ENCODE data around the gene EGFL7.

The EGFL7 gene

DNA sequence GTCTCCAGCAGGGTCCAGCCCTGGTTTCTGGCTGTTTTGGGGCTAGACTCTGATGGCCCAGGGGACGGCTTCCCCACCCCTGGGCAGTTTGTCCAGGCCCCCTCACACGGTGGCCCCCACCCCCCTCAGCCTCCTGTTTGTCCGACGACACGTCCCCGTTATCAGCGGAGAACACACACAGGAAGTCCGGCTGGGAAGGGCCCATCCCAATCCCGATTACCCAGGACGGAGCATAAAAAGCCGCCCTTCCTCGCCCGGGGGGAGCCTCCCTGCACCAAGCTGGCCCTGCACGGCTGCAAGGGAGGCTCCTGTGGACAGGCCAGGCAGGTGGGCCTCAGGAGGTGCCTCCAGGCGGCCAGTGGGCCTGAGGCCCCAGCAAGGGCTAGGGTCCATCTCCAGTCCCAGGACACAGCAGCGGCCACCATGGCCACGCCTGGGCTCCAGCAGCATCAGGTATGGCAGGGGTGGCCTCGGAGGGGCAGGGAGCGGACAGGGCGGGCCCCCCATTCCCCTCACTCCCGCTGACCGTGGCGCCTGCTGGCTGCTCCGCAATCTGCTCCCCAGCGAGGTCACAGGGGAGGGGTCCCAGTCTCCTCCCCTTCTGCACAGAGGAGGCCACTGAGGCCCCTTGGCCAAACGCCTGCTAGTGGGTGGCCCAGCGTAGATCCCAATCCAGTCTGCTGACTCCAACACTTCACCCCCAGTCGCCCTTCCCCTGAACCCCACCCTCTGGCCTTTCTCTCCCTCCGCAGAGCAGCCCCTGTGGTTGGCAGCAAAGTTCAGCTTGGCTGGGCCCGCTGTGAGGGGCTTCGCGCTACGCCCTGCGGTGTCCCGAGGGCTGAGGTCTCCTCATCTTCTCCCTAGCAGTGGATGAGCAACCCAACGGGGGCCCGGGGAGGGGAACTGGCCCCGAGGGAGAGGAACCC is at the start of gene EGFL7:
TSS of gene EGFL7 (plus strand) at position 261 of the 926 bp plus-strand sequence. CDS start 5,367 bp downstream, outside the sequence.
- no peak for DNase-seq

DNA sequence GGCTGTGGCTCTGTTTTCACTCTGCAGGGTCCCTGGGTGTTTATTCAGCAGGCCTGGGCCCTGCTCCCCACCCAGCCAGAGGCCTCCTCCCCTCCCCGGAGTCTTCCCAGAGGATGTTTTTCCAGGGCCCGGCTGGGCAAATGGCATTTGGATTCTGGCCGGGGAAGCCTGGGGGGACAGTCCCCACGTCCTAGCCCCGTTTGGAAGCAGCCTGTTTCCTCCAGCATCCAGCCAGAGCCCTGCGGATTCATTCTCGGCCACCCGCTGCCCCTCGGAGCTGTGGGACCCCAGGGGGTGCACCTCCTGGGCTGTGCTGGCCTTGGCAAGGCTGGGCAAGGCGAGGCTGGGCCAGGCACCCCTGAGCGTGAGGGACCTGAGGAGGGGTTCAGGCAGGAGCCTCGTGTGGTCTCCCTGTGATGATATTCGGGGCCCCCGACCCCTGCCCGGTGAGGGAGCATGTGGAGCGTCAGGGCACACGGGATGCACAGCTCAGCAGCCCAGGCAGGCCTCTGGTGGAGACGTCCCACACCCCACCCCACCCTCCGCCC is 48.8 kb upstream of the EGFL7 start:
- DNase-seq = no peak

DNA sequence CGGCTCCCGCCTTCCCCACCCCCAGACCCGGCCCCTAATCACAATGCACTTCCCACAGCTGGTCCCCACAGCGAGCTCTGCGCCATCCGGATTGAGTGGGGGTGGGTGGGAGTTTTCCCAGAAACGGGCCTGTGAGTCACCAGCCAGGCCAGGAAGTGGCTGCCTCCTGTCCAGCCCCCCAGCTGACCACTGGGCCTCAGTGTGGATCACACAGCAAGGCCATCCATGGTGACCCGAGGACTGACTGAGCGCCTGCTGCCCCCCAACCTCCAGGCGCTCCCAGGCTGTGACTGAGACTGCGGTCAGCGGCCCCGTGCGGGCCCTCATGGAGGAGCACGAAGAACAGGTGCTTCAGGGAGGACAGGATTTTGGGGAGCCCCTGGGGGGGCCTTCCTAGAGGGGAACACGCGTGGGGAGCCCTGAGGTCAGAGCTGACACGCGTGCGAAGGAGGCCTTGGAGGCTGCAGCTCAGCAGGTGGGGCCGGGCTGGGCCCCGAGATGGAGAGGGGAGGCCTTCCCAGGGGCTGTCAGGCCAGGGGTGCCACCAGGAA is 48.3 kb upstream of the EGFL7 start:
- DNase-seq = no peak

DNA sequence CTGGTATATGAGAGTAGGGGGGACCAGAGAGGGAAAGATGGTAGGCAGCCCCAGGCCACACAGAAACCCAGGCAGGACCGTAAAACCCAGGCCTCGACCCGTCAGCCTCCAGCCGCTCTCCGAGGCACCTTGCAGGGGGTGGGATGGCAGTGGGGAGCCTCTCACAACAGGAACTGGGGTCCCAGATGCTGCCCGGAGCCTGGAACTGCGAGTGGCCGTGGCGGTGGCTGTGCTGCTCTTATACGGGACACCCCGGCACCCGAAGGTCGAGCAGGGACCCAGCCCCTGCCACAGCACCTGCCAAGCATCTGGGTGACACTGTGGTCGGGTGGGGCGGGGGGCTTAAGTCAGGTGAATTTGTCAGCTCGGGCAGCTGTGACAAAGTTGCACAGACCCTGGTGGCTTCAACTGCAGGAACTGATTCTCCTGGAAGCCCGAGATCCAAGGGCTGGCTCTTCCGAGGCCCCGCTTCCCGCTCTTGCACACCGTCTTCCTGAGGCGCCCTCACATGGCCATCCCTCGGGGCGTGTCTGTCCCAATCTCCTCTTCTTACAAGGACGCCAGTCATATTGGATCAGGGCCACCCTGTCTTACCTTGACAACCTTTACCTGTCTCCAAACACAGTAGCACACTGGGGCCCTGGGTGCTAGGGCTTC is 47.6 kb upstream of the EGFL7 start:
- no peak for DNase-seq

DNA sequence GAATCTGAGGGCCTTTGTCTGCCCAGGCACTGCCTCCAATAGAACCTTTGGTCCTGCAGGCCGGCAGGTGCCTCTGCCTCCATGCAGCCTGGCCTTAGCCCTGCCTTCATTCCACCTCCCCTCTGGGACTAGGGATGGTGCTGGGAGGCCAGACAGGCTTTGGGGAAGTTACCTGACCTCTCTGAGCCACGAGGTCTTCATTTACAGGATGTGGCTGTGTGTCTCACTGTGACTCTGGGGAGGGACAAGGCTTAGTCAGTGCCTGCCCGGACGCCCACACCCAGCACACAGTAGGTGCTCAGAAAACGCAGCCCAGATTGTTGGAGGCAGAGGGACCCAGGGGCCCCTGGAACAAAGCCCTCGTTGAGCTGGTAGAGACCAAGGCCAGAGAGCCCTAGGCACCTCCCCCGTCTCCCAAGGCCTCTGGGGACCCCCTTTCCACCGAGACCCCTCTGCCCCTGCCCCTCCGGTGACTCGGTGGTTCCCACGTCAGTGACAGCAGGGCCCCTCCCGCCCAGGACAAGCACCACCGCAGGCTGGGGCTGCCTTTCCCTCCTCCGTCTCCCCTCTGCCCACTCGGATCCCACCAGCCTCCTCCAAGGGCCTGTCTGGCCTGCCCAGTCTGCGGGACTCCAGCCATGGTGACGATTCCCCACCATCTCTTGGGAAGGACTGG is 46.9 kb upstream of the EGFL7 start:
- no peak for DNase-seq

DNA sequence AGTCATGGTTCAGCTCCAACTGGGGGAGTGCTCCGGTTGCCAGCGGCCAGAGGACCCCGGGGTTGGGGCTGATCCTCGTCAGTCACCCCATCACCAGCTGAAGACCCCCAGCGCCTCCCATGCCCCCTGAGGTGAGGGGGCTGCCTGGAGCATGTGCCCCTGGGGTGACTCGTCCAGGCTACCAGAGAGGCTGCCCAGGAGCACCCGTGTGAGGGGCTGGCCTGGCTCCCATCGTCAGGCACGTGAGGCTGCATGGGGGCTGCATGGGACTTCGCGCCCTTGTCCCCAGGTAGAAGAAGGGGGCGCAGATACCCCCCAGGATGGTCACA is 46.4 kb upstream of the EGFL7 start:
- DNase-seq = no peak

DNA sequence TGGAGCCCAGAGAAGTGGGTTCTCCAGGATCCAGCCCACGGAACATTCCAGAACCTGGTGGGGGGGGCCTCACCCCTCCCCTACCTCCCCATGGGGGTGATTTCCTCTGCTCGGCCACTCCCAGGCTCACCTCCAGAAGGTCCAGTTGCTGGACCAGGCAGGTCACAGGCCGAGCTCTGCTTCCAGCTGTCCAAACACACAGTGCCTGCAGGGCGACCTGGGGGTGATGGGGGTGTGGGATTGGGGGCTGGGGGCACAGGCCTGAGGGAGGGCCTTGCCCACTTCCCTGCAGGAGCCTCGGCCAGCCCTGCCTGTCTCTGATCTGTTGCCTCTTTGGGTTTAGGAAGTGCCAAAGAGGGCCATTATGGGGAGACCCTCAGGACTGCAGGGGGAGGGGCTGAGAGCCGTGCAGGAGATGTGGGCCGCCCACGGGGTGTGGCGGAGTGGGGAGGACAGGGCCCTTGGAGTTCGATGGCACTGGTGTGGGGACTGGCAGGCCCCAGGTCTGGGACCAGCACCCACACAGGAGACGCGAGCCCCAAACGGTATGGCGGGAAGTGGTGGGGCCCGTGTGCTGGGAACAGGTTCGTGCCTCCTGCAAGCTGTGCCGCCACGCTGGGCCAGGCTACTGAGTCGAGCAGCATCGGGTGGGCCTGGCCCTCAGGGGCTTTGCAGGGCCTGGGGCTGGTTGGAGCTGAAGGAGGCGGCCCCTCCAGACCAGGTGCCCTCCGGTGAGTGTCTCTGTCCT is 45.6 kb upstream of the EGFL7 start:
- no peak for DNase-seq

DNA sequence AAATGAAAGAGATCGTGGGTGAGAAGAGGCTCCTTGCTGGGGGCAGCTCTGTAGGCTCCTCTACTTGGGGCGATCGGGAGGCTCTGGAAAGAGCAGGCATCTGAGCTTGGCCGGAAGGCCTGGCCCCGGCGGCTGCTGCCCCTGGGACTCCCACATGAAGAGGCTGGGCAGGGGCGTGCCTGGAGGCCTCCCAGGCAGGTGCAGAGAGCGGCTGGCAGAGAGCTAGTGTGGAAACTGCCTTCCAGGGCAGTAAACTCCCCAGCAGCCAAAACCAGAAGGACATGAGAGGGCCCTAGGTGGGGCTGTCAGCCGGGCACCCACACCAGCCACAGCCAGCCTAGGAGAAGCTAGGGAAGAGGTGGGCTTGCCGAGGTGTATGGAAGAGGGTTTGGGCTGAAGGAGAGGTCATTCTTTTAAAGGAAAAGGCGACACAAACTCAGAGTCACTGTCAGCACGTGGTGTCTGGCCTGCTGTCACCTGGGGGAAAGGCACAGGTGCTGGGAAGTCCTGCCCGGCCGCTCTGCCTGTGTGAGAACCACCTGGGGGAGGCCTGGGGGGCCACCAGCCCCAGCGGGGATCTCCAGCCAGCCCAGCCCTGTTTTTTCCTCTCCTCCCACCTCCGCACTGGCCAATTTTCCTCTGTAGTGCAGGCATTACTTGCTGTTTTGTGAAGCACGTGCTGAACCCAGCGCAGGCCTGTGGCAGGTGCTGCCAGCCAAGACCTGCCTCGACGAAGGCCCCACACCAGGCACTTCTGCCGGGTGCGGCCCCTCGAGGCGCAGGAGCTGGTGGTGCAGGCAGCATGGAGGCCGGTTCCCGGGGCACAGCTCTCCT is 44.8 kb upstream of the EGFL7 start:
- DNase-seq = no peak

DNA sequence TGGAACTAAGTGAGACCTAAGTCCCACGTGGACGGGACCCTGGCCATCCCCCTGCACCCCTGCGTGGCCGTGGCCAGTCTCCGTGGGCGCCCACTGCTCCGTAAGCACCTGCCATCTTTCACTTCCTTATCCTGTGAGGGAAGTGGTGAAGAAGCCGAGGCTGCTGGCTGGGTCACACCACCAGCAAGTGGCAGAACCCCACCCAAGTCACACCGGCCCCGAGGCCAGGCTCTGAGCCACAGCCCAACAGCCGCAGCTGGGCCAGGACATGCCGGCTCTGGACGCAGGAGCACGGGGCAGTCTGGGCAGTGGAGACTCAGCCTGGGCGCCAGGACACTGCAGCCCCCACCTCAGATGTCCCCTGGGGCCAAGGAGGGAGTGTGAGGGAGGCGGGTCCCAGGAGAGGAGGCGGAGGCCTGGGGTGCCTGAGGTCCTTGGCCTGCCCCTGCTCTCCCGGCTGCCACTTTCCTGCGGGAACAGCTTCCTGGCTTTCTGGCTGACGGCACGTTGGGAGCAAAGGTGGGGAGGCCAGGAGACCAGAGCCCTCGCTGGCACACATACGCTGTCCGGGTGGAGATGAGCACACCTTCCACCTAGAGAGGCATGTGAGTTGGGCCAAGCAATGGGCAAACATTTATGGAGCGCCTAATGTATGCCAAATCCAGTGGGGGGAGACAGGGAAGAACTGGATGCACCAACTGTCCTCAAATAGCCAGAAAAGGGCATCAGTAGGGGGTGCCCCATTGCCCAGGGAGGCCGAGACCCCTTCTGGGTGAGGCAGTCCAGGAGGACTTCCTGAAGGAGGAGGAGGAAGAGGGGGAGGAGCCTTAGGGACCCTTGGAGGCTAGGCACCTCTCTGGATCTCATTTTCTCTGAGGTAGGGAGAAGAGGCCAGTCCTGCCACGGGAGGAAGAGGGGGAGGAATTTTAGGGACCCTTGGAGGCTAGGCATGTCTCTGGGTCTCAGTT is 43.9 kb upstream of the EGFL7 start:
- no peak for DNase-seq

DNA sequence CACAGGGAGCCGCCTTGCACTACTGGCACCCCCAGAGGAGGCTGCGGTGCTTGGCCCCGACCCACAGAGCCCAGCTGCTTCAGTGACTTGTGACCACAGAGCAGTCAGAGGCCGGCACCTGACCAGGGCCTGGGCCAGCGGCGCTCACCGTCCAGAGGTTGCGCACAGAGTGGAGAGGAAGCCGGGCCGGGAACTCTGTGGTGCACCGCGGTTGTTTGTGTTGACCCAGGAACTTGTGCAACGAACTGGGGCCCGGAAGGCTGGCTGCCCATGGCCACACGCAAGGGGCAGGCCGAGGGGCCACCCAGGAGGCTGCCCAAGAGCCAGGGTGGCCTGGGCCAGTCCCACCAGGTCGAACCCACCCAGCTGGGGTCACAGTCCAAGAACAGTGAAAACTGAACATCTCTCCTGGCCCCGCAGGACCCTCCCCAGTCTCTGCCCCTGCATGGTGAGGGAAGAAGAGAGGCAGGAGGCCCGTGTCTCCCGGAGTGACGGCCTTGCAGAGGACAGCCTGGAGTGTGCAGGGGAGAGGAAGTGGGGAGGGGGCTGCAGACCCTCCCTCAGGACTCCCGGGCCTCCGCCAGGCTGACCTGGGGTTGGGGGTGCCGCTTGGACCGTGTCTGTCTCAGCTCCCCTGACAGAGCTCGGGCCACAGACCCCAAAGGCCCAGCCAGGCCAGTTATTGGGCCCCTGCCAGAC is 42.8 kb upstream of the EGFL7 start:
- no peak for DNase-seq

DNA sequence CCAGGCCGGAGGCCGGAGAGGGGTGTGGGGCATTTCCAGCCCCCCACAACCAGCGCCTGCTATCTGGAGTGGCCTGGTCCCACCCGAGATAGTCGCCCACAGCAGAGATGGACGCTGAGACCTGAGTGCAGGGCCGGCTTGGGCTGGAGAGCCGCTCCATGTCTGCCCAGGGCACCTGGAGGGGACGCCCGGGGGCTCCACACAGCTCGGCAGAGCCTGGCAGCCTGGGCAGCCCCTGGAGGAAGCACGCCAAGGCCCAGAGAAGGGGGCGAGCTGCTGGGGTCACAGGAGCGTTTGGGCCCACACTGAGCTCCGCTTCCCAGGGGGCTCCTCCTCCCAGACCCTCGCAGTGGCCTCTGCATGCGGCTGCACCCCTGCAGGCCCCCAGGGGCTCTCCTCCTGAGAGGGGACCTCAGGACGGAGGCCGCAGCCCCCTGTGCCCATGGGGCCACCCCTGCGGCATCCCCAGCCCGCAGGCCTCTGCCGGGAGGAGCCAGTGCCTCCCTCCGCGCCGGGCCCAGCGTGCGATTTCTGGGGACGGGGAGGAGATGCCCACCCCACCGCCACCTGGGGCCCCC is 42.2 kb upstream of the EGFL7 start:
- DNase-seq = no peak

DNA sequence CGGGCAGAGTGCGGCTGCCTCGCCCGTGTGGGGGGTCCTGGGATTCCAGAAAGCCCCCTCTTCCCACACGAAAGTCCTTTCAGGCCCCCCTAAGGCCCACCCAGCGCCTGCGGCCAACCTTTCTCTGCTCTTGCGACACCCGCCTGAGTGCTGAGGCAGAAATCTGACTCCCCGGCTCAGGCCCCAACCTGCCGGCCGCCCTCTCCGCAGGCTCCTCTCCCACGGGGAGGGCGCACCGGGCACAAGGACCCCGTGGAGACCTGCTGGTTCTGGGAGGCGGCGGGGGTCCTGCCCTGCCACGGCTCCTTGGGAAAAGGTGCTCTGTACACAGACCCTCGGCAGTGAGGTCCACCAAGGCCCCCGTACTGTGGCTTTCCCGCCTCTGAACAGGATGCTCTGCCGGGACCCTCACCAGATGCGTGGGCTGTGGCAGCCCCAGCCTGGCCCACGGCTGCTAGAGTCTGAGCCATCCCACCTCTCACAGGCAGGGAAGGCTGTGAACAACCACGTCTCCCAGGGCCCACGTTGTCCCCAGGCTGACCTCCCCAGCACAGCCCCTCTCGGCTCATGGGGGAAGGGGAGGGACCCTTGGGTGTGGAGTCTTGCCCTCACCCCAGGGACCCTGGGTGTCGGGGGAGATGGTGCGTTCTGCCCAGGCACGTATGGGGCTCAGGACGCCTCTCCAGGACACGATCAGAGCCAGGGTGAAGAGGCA is 41.5 kb upstream of the EGFL7 start:
- no peak for DNase-seq

DNA sequence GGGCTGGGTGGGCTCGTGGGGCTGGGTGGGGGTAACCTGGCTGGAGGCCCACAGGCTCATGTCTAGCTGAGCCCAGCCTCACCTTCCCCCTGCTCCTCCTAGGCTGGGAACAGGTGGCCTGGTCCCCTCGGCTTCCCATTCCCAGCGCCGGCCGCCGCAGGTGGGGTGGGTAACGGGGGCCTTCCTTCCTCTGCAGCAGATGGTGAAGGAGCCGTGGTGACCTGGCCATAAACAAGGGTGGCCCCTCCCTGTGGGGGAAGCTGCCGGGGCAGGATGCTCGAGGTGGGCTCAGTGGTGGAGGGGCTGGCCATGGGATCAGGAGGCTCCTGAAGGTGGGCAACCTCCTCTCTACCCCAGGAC is 41.0 kb upstream of the EGFL7 start:
- DNase-seq = no peak

DNA sequence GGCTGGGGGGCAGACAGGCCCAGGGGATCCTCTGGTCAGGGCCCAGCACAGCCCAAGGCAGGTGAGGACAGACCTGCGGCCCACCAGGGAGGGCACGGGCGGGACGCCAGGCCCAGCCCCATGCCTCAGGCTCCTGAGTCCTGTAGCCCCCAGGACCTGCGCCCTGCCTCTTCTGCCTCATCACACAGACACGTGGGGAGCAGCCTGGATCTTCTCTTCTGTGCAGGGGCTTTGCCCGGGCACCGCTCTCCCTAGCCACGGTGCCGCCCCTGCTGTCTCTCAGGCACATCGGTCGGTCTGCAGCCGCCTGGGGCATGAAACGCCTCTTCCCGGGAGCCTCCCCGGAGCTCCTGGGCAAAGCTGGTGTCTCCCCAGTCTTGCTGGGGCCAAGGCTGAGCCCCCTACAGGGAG is 40.2 kb upstream of the EGFL7 start:
- DNase-seq = no peak

DNA sequence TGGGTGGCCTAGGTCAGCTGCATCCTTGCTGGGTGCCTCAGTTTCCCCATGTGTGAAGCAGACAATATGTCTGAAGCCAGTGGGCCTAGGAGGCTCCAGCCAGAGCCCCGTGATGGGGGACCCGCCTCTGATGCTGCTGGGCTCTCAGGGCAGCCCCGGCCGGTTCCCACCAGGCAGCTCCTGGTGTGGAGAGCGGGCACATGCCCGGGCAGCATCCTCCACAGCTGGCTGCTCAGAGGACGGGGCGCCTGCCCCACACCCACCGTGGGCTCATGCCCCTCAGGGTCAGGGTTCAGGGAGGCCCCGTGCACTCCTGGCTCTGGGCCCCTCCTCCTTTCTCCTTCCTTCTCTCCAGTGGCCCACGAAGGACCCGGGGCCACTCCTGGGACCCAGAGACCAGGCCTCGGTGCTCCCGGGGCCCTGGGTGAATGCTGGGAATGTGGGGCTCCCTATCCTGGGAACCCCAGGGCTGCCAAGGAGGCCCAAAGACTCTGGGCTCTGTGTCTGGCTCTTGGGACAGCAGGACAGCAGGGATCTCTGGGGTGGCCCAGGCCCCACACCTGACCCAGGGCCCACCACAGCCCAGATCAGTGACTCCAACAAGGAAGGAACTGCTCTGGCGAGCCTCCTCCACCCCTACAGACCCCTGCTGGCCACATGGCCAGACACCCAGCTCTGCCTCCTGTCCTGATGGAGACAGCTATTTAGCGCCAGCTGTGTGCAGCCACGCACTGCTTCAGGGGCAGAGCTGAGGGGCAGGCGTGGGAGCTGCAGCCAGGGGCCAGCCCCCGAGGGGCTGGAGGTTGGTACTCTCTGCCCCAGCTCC is 39.5 kb upstream of the EGFL7 start:
- DNase-seq = no peak

DNA sequence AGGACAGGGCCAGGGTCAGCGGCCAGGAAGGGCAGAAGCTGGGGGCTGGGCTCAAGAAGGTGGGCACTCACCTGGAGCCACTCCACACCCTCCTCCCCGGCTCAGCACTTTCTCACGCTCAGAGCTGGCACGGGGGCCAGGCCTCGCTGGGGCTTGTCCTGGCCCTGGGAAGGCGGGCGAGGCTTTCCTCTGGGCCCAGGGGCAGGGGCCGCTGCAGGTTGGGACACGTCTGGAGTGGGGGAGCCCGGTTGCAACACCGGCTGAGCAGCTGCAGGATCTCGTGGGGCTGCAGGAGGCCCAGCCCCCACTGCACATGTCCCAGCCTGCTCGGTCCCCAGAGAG is 38.9 kb upstream of the EGFL7 start:
- no peak for DNase-seq

DNA sequence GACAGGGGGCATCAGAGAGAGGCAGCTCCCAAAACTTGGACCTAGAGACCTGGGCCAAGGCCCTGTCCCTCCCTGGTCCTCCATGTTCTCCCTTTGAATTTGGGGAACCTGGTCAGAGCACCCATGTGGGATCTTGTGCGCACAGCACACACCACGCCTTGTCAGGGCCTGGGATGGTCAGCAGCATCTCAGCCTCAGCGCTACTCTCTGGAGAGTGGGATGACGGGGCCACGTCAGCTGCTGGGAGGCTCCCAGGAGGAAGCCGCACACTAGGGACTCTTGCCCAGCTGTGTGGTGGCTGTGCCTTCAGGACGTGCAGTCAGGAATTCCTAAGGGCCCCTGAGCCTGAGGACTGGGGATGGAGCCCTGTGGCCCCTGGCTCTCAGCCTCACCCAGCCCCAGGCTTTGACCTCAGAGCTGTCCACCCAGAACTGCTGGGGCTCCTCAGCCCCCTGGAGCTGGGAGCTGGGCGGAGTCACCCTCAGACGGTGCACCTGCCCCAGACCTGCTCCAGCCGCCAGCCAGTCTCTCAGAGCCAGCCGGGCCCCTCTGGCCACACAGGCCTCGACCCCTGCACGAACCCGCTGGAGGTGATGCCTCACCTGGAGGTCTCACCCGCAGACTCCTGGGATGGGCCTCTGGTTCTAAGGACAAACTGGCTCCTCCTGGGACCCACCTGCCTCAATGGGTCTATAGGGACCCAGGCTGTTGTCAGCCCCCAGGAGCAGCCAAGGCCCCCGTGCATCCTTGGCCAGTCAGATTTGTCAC is 38.3 kb upstream of the EGFL7 start:
- DNase-seq = no peak

All from NCI-H146 (cell line).